Body of pancreas (tissue), 4 donors: ENCODE measurements around the gene CNTNAP5. TPM values are rescaled to one million over a fixed set of nuclear protein-coding genes. Genes with fewer than 3 reads are reported as not detected.

ENCODE experiments used
- ATAC-seq: fragments of 150-250 bp; one replicate; pipeline ENCODE4 v1.9.1; 2016
- DNase-seq, 4 donors: peaks; one replicate each; pipeline ENCODE4 v3.0.0-alpha.2; 2019
- H3K27ac ChIP-seq, 4 donors: fragments of 200-600 bp; sonication (generic); 1 replicate in 3 of 4; 2 replicates in 1 of 4; pipeline versions ENCODE4 v1.5.1 to v1.6.1; 2016 to 2019; ENCODE audit warnings: mild to moderate bottlenecking in 1 of 4, mixed read lengths in 1 of 4, moderate library complexity in 1 of 4
- H3K27me3 ChIP-seq, 2 donors: fragments of 200-600 bp; sonication (generic); one replicate each; pipeline ENCODE4 v1.6.0; 2016; ENCODE audit warnings: mild to moderate bottlenecking in 1 of 2
- H3K36me3 ChIP-seq, 2 donors: fragments of 200-600 bp; sonication (generic); replicated peaks in 1 of 2; 2 replicates each; pipeline ENCODE4 v1.5.1; 2016; ENCODE audit warnings: low read depth in 2 of 2; ENCODE audit not compliant: insufficient read depth in 1 of 2
- H3K4me1 ChIP-seq: fragments of 200-600 bp; sonication (generic); one replicate; pipeline ENCODE4 v1.6.0; 2016
- H3K4me3 ChIP-seq, 2 donors: fragments of 200-600 bp; sonication (generic); 1 replicate in 1 of 2; 2 replicates in 1 of 2; pipeline ENCODE4 v1.5.1; 2016 to 2019
- H3K9me3 ChIP-seq, 3 donors: fragments of 200-600 bp; sonication (generic); 1 replicate in 2 of 3; 2 replicates in 1 of 3; pipeline ENCODE4 v1.5.1; 2016
- CTCF ChIP-seq, 7 experiments: fragments of 450-650 bp in 4 of 7; fragments of 200-600 bp in 3 of 7; sonication (generic) in 3 of 7; IDR thresholded peaks; one replicate each; pipeline ENCODE4 v1.5.1; 2016 to 2019; ENCODE audit warnings: antibody characterized with exemption in 7 of 7
- POLR2A ChIP-seq, 3 donors: fragments of 450-650 bp; IDR thresholded peaks; one replicate each; pipeline ENCODE4 v1.6.1; 2016; ENCODE audit warnings: antibody characterized with exemption in 3 of 3, mild to moderate bottlenecking in 2 of 3
- WGBS, 2 donors: methylation state at CpG; one replicate each; pipeline ENCODE4 v1.1.5; 2017; 5-methylcytosine and 5-hydroxymethylcytosine counted together
- intact Hi-C: fragments of 100-400 bp; cut with DNase I; formaldehyde crosslinking; loops from one replicate; pipeline ENCODE4 v1.15.1; 2023
- total RNA-seq, 2 donors: library from RNA; depleted of rRNA; stranded (reverse); fragments of >200 nt; gene quantifications; one replicate each; pipeline ENCODE4 v1.1.0, GENCODE V29; 2016

CNTNAP5 gene
- total RNA-seq, 2 donors from 2014 or later = 0.26 to 0.33 TPM

DNA sequence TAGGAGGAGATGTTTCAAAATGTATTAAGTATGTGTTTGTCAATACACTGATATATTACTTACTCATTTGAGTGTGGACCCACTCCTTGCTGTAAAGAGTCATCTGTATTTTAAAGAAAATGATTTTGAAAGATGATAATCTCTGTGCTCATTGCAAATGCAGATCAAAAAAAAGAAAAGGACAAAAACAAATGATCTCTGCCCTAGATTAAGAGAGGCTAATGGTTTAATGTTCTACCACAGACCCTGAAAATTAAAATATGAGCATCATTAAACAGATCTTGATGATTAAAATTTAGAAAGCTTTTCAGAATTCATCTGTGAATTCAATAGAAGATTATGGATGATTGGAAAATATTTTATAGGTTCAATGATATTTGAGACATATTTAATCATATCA, 136.5 kb downstream of the CNTNAP5 start:
- H3K36me3 ChIP-seq = no peaks in the 10 kb centered on the region
- no peak for TF ChIP-seq POLR2A (IDR thresholded peaks at IDR 0.05)
- no peak for TF ChIP-seq CTCF (IDR thresholded peaks at IDR 0.05)
- H3K27me3 ChIP-seq = no peaks in the 10 kb centered on the region
- DNase-seq (no peak), ATAC-seq (no peak)
- no peak overlapping the region for H3K4me3 ChIP-seq
- no peak overlapping the region for H3K27ac ChIP-seq
- H3K9me3 ChIP-seq = no peaks in the 10 kb centered on the region
- intact Hi-C loops = no loop called here
- H3K4me1 ChIP-seq = no peaks in the 10 kb centered on the region

- no peak overlapping the region for H3K4me3 ChIP-seq
- TF ChIP-seq POLR2A (IDR thresholded peaks at IDR 0.05) (no peak), CTCF (IDR thresholded peaks at IDR 0.05) (no peak)
- H3K4me1 ChIP-seq = no peaks in the 10 kb centered on the region
- DNase-seq (no peak), ATAC-seq (no peak)
- no peaks in the 10 kb centered on the region for H3K27me3 ChIP-seq
- no peak overlapping the region for H3K27ac ChIP-seq
- intact Hi-C loops = no loop called here
- H3K9me3 ChIP-seq = no peaks in the 10 kb centered on the region
- H3K36me3 ChIP-seq = no peaks in the 10 kb centered on the region
Measured at GRCh38 chr2:124162256-124162655, 137.2 kb downstream of the CNTNAP5 start.

DNA sequence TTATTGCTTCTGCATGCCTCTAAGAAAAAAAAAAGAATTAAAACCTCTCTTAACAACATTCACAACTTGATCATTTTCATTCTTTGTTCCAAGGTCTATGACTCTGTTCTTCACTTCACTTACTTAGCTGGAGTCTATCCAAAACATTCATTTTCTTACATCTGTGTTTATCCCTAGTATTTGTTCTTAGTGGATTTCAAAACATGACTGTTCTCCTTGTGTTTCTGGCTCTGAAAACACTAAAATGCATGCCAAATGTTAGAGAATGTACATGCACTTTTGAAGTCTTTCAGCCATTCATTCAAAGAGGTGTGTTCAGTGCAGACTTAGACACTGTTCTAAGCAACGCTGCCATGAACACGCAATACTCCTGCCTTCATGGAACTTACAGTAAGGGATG, 138.8 kb downstream of the CNTNAP5 start:
- intact Hi-C loops = no loop called here
- no peaks in the 10 kb centered on the region for H3K27me3 ChIP-seq

DNA sequence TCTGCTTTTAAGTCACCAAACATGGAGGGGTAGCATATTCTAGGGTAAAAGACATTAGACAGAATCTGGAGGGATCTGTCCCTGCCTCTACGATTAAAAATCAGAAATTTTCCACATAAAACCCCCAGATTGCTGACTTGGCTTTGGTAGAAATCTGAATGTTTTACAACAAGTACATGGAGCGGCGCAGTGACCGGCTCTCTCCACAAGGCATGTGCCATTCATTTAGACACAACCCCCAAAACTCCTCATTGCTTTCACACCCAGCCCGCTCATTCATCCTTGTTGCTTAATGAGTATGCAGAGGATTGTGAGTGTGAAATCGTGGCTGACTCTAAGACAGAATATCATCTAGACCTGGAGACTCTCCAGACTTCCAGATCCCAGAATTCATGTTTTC, 140.6 kb downstream of the CNTNAP5 start:
- WGBS, 2 donors = 78 to 80% methylated on average over 6 of the region's 6 CpGs
- no peak overlapping the region for H3K27ac ChIP-seq
- ATAC-seq = no peak
- no peaks in the 10 kb centered on the region for H3K27me3 ChIP-seq
- no peaks in the 10 kb centered on the region for H3K36me3 ChIP-seq
- intact Hi-C loops = no loop called here
- no peaks in the 10 kb centered on the region for H3K4me1 ChIP-seq
- DNase-seq = no peak
- TF ChIP-seq POLR2A (IDR thresholded peaks at IDR 0.05) (no peak), CTCF (IDR thresholded peaks at IDR 0.05) (no peak)
- no peaks in the 10 kb centered on the region for H3K9me3 ChIP-seq
- H3K4me3 ChIP-seq = no peak overlapping the region

More for the DNA sequence above, 138.8 kb downstream of the CNTNAP5 start:
- Histone ChIP-seq H3K36me3 (no peaks in the 10 kb centered on the region), H3K27ac (no peak overlapping the region), H3K4me3 (no peak overlapping the region), H3K4me1 (no peaks in the 10 kb centered on the region), H3K9me3 (no peaks in the 10 kb centered on the region)
- no peak for ATAC-seq
- DNase-seq = no peak
- TF ChIP-seq POLR2A (IDR thresholded peaks at IDR 0.05) (no peak), CTCF (IDR thresholded peaks at IDR 0.05) (no peak)
- WGBS, 2 donors = 71 to 72% methylated on average over 2 of the region's 2 CpGs

- no peaks in the 10 kb centered on the region for H3K36me3 ChIP-seq
- H3K9me3 ChIP-seq = no peaks in the 10 kb centered on the region
- intact Hi-C loops = no loop called here
- 67 to 70% methylated on average over 3 of the region's 3 CpGs for WGBS, 2 donors
- ATAC-seq = no peak
- no peaks in the 10 kb centered on the region for H3K27me3 ChIP-seq
- DNase-seq = no peak
- no peak for TF ChIP-seq POLR2A (IDR thresholded peaks at IDR 0.05)
- no peak for TF ChIP-seq CTCF (IDR thresholded peaks at IDR 0.05)
- H3K4me1 ChIP-seq = no peaks in the 10 kb centered on the region
- H3K27ac ChIP-seq = no peak overlapping the region
- H3K4me3 ChIP-seq = no peak overlapping the region
Measured at GRCh38 chr2:124171472-124172063, 146.5 kb downstream of the CNTNAP5 start.
